ENCODE results near the gene FUT7. TPM values are rescaled to one million over a fixed set of nuclear protein-coding genes. Genes with fewer than 3 reads are reported as not detected.
"Not testable (repeated sequence)": the region's sequence is repeated elsewhere in the genome, so short reads cannot be mapped to it uniquely, and the experiment has no call there.

FUT7 gene
- total RNA-seq, 2 experiments from 2014 or later, result 0.06 TPM; not detected in 1

GRCh38 chr9:137041124-137041523 lies 9.2 kb upstream of the FUT7 start:
- ChIA-PET CTCF (no interaction called here), POLR2A (no interaction called here)

GRCh38 chr9:137040568-137040967 lies 8.7 kb upstream of the FUT7 start:
- POLR2A ChIA-PET, result no interaction called here

GRCh38 chr9:137039611-137040366 lies 7.9 kb upstream of the FUT7 start:
- ChIA-PET POLR2A (interaction anchor here (0.8 kb wide), 1 partner anchor 9 kb away, joined by 3 read pairs; no protein-coding TSS in a partner anchor), CTCF (interaction anchor here (1.0 to 7.5 kb wide), 4 partner anchors 8 to 35 kb away, joined by 3 to 43 read pairs (median 7); partner anchors contain the start of gene NPDC1)

More at GRCh38 chr9:137040568-137040967, 8.7 kb upstream of the FUT7 start:
- CTCF ChIA-PET, result interaction anchor here (1.0 to 7.5 kb wide), 2 partner anchors 7 to 34 kb away, joined by 3 to 43 read pairs; partner anchors contain the start of gene NPDC1

- ChIA-PET POLR2A (no interaction called here), CTCF (interaction anchor here (1.0 to 7.5 kb wide), 4 partner anchors 9 to 28 kb away, joined by 3 to 43 read pairs (median 7); partner anchors contain the start of gene NPDC1)
Observed at GRCh38 chr9:137038916-137039315, 7.0 kb upstream of the FUT7 start.

GRCh38 chr9:137037483-137037882 lies 5.6 kb upstream of the FUT7 start:
- ChIA-PET POLR2A (interaction anchor here (0.7 kb wide), 1 partner anchor 279 kb away, joined by 3 read pairs; no protein-coding TSS in a partner anchor), CTCF (interaction anchor here (1.3 to 7.5 kb wide), 3 partner anchors 9 to 92 kb away, joined by 4 to 46 read pairs (median 43); partner anchors contain the start of genes ABCA2, C8G, FBXW5 and NPDC1)

GRCh38 chr9:137037035-137037434 lies 5.1 kb upstream of the FUT7 start:
- POLR2A ChIA-PET, result no interaction called here
- CTCF ChIA-PET, result interaction anchor here (1.3 to 7.5 kb wide), 3 partner anchors 8 to 91 kb away, joined by 4 to 46 read pairs (median 43); partner anchors contain the start of genes ABCA2, C8G, FBXW5 and NPDC1

- ChIA-PET CTCF (interaction anchor here (0.6 to 7.5 kb wide), 28 partner anchors 8 to 249 kb away, joined by 3 to 46 read pairs (median 10); partner anchors contain the start of genes AJM1, C8G, CLIC3 and ENTPD2), POLR2A (no interaction called here)
Observed at GRCh38 chr9:137035937-137036336, 4.0 kb upstream of the FUT7 start.

GRCh38 chr9:137035507-137035834 lies 3.6 kb upstream of the FUT7 start:
- ChIA-PET CTCF (interaction anchor here (0.6 to 7.5 kb wide), 45 partner anchors 9 to 440 kb away, joined by 3 to 46 read pairs (median 4); partner anchors contain the start of genes AJM1, C8G, CLIC3 and ENTPD2), POLR2A (interaction anchor here (0.7 to 1.5 kb wide), 9 partner anchors 9 to 227 kb away, joined by 3 to 8 read pairs (median 5); partner anchors contain the start of genes AJM1, NPDC1 and SAPCD2)

- CTCF ChIA-PET, result interaction anchor here (0.5 to 7.5 kb wide), 53 partner anchors 9 to 440 kb away, joined by 3 to 46 read pairs (median 4); partner anchors contain the start of genes AJM1, ANAPC2, C8G and CLIC3
- POLR2A ChIA-PET, result interaction anchor here (0.5 to 1.5 kb wide), 12 partner anchors 10 to 542 kb away, joined by 3 to 8 read pairs (median 4); partner anchors contain the start of genes AJM1, NPDC1 and SAPCD2
Observed at GRCh38 chr9:137034709-137035506, 3.0 kb upstream of the FUT7 start.

GRCh38 chr9:137034039-137034708 lies 2.3 kb upstream of the FUT7 start:
- POLR2A ChIA-PET, result interaction anchor here (0.5 to 1.5 kb wide), 7 partner anchors 11 to 542 kb away, joined by 3 to 8 read pairs (median 5); partner anchors contain the start of genes AJM1 and NPDC1
- CTCF ChIA-PET, result interaction anchor here (0.5 to 7.5 kb wide), 32 partner anchors 8 to 247 kb away, joined by 3 to 46 read pairs (median 8); partner anchors contain the start of genes AJM1, ANAPC2, C8G and CLIC3

GRCh38 chr9:137033481-137033880 lies 1.6 kb upstream of the FUT7 start:
- POLR2A ChIA-PET, result not testable (repeated sequence)
- CTCF ChIA-PET, result interaction anchor here (0.6 to 7.5 kb wide), 7 partner anchors 15 to 247 kb away, joined by 5 to 46 read pairs (median 18); partner anchors contain the start of genes C8G, ENTPD2, FBXW5 and NPDC1

GRCh38 chr9:137032858-137033257 lies 970 bp upstream of the FUT7 start:
- ChIA-PET CTCF (interaction anchor here (1.0 to 7.5 kb wide), 7 partner anchors 14 to 245 kb away, joined by 3 to 43 read pairs (median 4); partner anchors contain the start of genes ENTPD2 and NPDC1), POLR2A (no interaction called here)

GRCh38 chr9:137030538-137031527 lies 1.1 kb downstream of the FUT7 start:
- POLR2A ChIA-PET, result no interaction called here
- CTCF ChIA-PET, result interaction anchor here (0.9 to 3.6 kb wide), 20 partner anchors 14 to 243 kb away, joined by 3 to 30 read pairs (median 5); partner anchors contain the start of gene AJM1

- POLR2A ChIA-PET, result interaction anchor here (0.7 to 1.3 kb wide), 3 partner anchors 30 to 56 kb away, joined by 4 to 5 read pairs (median 4); partner anchors contain the start of gene PAXX
- CTCF ChIA-PET, result interaction anchor here (0.5 to 3.6 kb wide), 54 partner anchors 9 to 491 kb away, joined by 3 to 30 read pairs (median 5); partner anchors contain the start of genes AJM1, CLIC3, NPDC1 and PAXX
Observed at GRCh38 chr9:137030006-137030405, 1.9 kb downstream of the FUT7 start.

GRCh38 chr9:137029058-137029936 lies 2.6 kb downstream of the FUT7 start:
- ChIA-PET POLR2A (interaction anchor here (0.7 to 1.3 kb wide), 3 partner anchors 29 to 57 kb away, joined by 4 to 5 read pairs (median 4); partner anchors contain the start of gene PAXX), CTCF (interaction anchor here (0.5 to 3.6 kb wide), 59 partner anchors 8 to 491 kb away, joined by 3 to 30 read pairs (median 4); partner anchors contain the start of genes AJM1, CLIC3, MAN1B1 and NPDC1)

Data from activated CD8-positive, alpha-beta memory T cell treated with anti-CD3 and anti-CD28 coated beads for 36 hours (primary cell).